Fibroblast of villous mesenchyme (primary cell): ENCODE measurements around the gene MRPL18. TPM values are rescaled to one million over a fixed set of nuclear protein-coding genes. Genes with fewer than 3 reads are reported as not detected.
A peak's percentile ranks its signal among the peaks of the same experiment; 100 is the strongest.
"Not testable (repeated sequence)": the region's sequence is repeated elsewhere in the genome, so short reads cannot be mapped to it uniquely, and the experiment has no call there.

Experiments
- DNase-seq: peaks from one replicate; pipeline ENCODE4 v3.0.0-alpha.2; 2010; ENCODE audit warnings: low read depth
- H3K4me3 ChIP-seq: 2 replicates; pipeline ENCODE4 v1.5.1; 2011; ENCODE audit warnings: low read depth, mild to moderate bottlenecking, low read length
- total RNA-seq: library from RNA; depleted of rRNA; stranded (reverse); fragments of >200 nt; gene quantifications from 2 replicates; pipeline ENCODE4 v1.2.3, GENCODE V29; 2012
- TF ChIP-seq, protein P1 (sequence below): IDR thresholded peaks from 2 replicates; pipeline ENCODE4 v1.5.1; 2012; ENCODE audit warnings: low read depth, mild to moderate bottlenecking, low read length; ENCODE audit not compliant: insufficient read depth

Gene MRPL18
- total RNA-seq = 97.3 and 107 TPM in 2 replicates

- H3K4me3 ChIP-seq = peak within 1 kb of the TSS; percentile 94
- TF ChIP-seq, protein P1, sequence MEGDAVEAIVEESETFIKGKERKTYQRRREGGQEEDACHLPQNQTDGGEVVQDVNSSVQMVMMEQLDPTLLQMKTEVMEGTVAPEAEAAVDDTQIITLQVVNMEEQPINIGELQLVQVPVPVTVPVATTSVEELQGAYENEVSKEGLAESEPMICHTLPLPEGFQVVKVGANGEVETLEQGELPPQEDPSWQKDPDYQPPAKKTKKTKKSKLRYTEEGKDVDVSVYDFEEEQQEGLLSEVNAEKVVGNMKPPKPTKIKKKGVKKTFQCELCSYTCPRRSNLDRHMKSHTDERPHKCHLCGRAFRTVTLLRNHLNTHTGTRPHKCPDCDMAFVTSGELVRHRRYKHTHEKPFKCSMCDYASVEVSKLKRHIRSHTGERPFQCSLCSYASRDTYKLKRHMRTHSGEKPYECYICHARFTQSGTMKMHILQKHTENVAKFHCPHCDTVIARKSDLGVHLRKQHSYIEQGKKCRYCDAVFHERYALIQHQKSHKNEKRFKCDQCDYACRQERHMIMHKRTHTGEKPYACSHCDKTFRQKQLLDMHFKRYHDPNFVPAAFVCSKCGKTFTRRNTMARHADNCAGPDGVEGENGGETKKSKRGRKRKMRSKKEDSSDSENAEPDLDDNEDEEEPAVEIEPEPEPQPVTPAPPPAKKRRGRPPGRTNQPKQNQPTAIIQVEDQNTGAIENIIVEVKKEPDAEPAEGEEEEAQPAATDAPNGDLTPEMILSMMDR = no peak
- peak; percentile 98 for DNase-seq
Measured at GRCh38 chr6:159790149-159790955, at the start of gene MRPL18. Gene MRPL18, plus strand, starts transcription at chr6:159790467. Its CDS starts 121 bp downstream, at chr6:159790588.

- TF ChIP-seq, protein P1 = no peak
- no peak overlapping the region for H3K4me3 ChIP-seq
- DNase-seq = no peak
Measured at GRCh38 chr6:159742165-159742564, 48.1 kb upstream of the MRPL18 start.

GRCh38 chr6:159745081-159745480 lies 45.2 kb upstream of the MRPL18 start:
- DNase-seq = no peak
- no peak overlapping the region for H3K4me3 ChIP-seq
- TF ChIP-seq, protein P1 = no peak

DNA sequence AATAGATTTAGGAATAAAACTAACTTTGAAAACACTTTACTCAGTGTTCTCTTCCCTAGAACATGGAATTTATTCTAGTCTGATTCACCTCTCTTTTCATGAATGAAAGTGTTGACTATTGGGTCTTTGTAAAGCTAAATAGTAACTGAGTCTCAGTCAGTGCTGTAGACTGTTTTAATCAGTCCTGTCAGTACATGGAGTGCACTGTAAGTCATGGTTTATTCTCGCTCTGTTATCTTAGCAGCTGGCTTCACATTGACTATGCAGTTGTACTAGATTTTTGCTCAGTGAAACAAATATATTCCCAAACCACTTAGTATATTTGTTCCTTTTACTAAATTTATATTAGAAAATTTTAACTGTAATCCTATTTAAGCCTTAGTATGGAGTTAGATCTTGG lies 43.5 kb upstream of the MRPL18 start:
- TF ChIP-seq, protein P1 = no peak
- DNase-seq = no peak
- no peak overlapping the region for H3K4me3 ChIP-seq

DNA sequence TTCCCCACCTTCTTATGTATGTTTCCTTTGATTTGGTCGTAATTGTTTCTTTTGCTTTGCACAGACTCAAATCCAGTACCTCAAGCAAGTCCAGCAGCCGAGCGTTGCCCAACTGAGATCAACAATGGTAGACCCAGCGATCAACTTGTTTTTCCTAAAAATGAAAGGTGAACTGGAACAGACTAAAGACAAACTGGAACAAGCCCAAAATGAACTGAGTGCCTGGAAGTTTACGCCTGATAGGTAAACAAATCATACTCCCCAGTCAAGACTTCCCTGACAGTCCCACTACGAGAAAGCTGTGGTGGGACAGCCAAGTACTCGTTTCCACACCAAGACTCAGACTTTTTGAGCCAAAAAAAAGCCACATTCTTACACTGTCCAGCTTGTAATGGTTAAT lies 42.1 kb upstream of the MRPL18 start:
- not testable (repeated sequence) for DNase-seq, H3K4me3 ChIP-seq

DNA sequence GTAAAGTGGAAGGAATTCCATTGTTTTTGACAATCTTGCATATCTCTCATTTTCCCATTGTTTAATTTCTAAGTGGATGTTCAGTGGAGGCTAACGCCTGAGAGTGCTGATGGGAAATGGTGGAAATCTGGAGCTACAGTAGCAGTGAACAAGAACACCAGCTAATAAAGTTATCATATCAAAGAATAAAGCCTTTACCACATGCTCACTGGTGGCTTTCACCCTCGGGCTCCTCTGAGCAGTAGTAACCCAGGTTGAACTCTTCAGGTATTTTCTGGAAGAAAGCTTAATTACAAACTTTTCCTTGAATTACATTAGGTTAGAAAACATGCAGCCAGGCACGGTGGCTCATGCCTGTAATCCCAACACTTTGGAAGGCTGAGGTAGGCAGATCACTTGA lies 38.8 kb upstream of the MRPL18 start:
- TF ChIP-seq, protein P1 = no peak
- no peak overlapping the region for H3K4me3 ChIP-seq
- DNase-seq = no peak

GRCh38 chr6:159753081-159753872 lies 37.0 kb upstream of the MRPL18 start:
- no peak for DNase-seq
- TF ChIP-seq, protein P1 = no peak
- H3K4me3 ChIP-seq = no peak overlapping the region
